Fibroblast of lung (primary cell): ENCODE measurements around the gene OXTR. TPM values are rescaled to one million over a fixed set of nuclear protein-coding genes. Genes with fewer than 3 reads are reported as not detected.
A peak's percentile ranks its signal among the peaks of the same experiment; 100 is the strongest.

Experiments
- DNase-seq, 2 donors: peaks; one replicate each; pipeline versions ENCODE4 v3.0.0 to v3.0.0-alpha.2; 2010; ENCODE audit warnings: low read depth in 2 of 2
- H2AFZ ChIP-seq: 2 replicates; pipeline ENCODE4 v1.5.1; 2012; ENCODE audit warnings: low read length, control low read depth, inconsistent platforms
- H3K27ac ChIP-seq: 2 replicates; pipeline ENCODE4 v1.5.1; 2011; ENCODE audit warnings: low read length, control low read depth; ENCODE audit not compliant: insufficient read depth
- H3K27me3 ChIP-seq: 2 replicates; pipeline ENCODE4 v1.5.1; 2011; ENCODE audit warnings: mild to moderate bottlenecking, low read length; ENCODE audit not compliant: control insufficient read depth, insufficient read depth
- H3K36me3 ChIP-seq: 2 replicates; pipeline ENCODE4 v1.5.1; 2011; ENCODE audit warnings: low read length; ENCODE audit not compliant: control insufficient read depth, insufficient read depth
- H3K4me1 ChIP-seq: 2 replicates; pipeline ENCODE4 v1.5.1; 2011; ENCODE audit warnings: low read length; ENCODE audit not compliant: control insufficient read depth, insufficient read depth; ENCODE audit errors: extremely low read depth
- H3K4me2 ChIP-seq: 2 replicates; pipeline ENCODE4 v1.5.1; 2011; ENCODE audit warnings: low read length, control low read depth; ENCODE audit not compliant: insufficient read depth; ENCODE audit errors: extremely low read depth
- H3K4me3 ChIP-seq, 4 experiments: fragments of 200-600 bp in 1 of 4; sonication (generic) in 1 of 4; replicated peaks in 1 of 4; 2 replicates each; pipeline ENCODE4 v1.5.1; 2011 to 2016; ENCODE audit warnings: low read length in 4 of 4, low read depth in 3 of 4, mild to moderate bottlenecking in 3 of 4, control low read depth in 2 of 4, inconsistent platforms in 1 of 4, mixed read lengths in 1 of 4; ENCODE audit not compliant: insufficient read depth in 1 of 4; ENCODE audit errors: control extremely low read depth in 1 of 4
- H3K79me2 ChIP-seq: 2 replicates; pipeline ENCODE4 v1.5.1; 2012; ENCODE audit warnings: mild to moderate bottlenecking, low read length, inconsistent platforms; ENCODE audit not compliant: control insufficient read depth, insufficient read depth
- H3K9ac ChIP-seq: 2 replicates; pipeline ENCODE4 v1.5.1; 2011; ENCODE audit warnings: mild to moderate bottlenecking, low read length, control low read depth; ENCODE audit not compliant: insufficient read depth
- H3K9me3 ChIP-seq: 2 replicates; pipeline ENCODE4 v1.5.1; 2012; ENCODE audit warnings: low read depth, low read length; ENCODE audit not compliant: control insufficient read depth, insufficient read depth
- H4K20me1 ChIP-seq: 2 replicates; pipeline ENCODE4 v1.5.1; 2011; ENCODE audit warnings: low read length; ENCODE audit not compliant: control insufficient read depth, insufficient read depth; ENCODE audit errors: extremely low read depth
- EZH2 ChIP-seq: IDR thresholded peaks from 2 replicates; pipeline ENCODE4 v1.5.1; 2012; ENCODE audit warnings: low read length, control low read depth, mild to moderate bottlenecking; ENCODE audit errors: missing control alignments
- polyA plus RNA-seq, 2 donors: library from polyadenylated mRNA; depleted of rRNA in 1 of 2; stranded (reverse) in 1 of 2; unstranded in 1 of 2; fragments of >200 nt; gene quantifications; 2 replicates each; pipeline ENCODE4 v1.2.1, GENCODE V29; 2011 to 2012; ENCODE audit warnings: missing spikeins in 1 of 2
- total RNA-seq: library from RNA; depleted of rRNA; stranded (reverse); fragments of >200 nt; gene quantifications from 2 replicates; pipeline ENCODE4 v1.2.1, GENCODE V29; 2014
- TF ChIP-seq, protein P1 (sequence below), 2 donors: IDR thresholded peaks in 1 of 2; conservative IDR thresholded peaks in 1 of 2; 1 replicate in 1 of 2; 2 replicates in 1 of 2; pipeline ENCODE4 v1.5.1; 2011 to 2012; ENCODE audit warnings: low read length in 2 of 2, control low read depth in 1 of 2, inconsistent platforms in 1 of 2, low read depth in 1 of 2, mild to moderate bottlenecking in 1 of 2

The OXTR gene
- total and polyA plus RNA-seq, 2 donors (not counting 1 experiment from before 2014, with no cell fraction given) = 3.6 to 47.2 TPM

DNA sequence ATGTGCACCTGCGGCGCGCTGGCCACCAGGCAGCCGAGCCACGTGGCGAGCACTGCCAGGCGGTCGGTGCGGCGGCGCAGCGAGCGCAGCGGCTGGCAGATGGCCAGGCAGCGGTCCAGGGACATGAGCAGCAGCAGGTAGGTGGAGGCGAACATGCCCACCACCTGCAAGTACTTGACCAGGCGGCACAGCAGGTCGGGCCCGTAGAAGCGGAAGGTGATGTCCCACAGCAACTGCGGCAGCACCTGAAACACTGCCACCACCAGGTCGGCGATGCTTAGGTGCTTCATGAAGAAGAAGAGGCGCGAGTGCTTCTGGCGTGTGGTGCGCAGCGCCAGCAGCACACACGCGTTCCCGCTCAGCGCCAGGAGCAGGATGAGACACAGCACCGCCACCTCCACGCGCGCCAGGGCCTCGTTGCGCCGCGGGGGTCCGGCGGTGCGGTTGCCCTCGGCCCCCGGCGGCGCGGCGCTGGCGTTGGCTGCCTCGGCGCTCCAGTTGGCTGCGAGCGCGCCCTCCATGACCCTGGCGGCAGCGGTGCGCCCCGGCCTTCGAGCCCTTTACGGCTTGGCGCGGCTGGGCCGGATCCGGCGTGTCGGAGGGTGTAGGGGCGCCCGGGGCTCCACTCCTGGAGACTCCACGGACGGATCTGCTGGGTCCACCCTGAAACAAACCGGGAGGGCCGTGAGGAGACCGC is 1.6 kb downstream of the OXTR start:
- Histone ChIP-seq H3K27ac (no peak overlapping the region), H2AFZ (peak overlapping the region; percentile 9), H3K79me2 (peaks cover 8% of the 10 kb centered on the region), H4K20me1 (no peaks in the 10 kb centered on the region), H3K9me3 (no peaks in the 10 kb centered on the region), H3K4me1 (peaks cover 3% of the 10 kb centered on the region), H3K4me3 (peak overlapping the region in 3 of 4 experiments; percentile 30 to 60 (median 50)), H3K27me3 (no peaks in the 10 kb centered on the region), H3K9ac (no peak overlapping the region), H3K4me2 (peak overlapping the region; percentile 51), H3K36me3 (peaks cover 3% of the 10 kb centered on the region)
- DNase-seq = peak; percentile 11 to 51
- TF ChIP-seq EZH2 = peak; percentile 46
- TF ChIP-seq, protein P1, sequence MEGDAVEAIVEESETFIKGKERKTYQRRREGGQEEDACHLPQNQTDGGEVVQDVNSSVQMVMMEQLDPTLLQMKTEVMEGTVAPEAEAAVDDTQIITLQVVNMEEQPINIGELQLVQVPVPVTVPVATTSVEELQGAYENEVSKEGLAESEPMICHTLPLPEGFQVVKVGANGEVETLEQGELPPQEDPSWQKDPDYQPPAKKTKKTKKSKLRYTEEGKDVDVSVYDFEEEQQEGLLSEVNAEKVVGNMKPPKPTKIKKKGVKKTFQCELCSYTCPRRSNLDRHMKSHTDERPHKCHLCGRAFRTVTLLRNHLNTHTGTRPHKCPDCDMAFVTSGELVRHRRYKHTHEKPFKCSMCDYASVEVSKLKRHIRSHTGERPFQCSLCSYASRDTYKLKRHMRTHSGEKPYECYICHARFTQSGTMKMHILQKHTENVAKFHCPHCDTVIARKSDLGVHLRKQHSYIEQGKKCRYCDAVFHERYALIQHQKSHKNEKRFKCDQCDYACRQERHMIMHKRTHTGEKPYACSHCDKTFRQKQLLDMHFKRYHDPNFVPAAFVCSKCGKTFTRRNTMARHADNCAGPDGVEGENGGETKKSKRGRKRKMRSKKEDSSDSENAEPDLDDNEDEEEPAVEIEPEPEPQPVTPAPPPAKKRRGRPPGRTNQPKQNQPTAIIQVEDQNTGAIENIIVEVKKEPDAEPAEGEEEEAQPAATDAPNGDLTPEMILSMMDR (conservative IDR thresholded peaks at IDR 0.05 in 1 of 2, IDR thresholded peaks at IDR 0.05 in 1 of 2; ENCODE audit: low read depth in 1 of 2, low read length in 2 of 2) = no peak

DNA sequence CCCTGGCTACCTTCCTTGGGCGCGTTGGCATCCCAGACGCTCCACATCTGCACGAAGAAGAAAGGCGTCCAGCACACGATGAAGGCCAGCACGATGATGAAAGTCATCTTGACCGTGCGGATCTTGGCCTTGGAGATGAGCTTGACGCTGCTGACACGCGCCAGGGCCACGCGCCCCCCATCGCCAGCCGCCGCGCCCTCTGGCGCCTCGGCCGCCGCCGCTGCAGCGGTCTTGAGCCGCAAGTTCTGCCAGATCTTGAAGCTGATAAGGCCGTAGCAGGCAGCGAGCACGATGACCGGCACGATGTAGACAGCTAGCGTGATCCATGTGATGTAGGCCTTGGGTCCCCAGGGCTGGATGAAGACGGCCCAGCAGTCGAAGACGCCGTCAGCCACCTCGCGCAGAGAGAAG is 2.2 kb downstream of the OXTR start:
- peaks cover 3% of the 10 kb centered on the region for H3K4me1 ChIP-seq
- peak in 1 of 2 donors; percentile 33 for DNase-seq
- peak overlapping the region in 2 of 4 experiments; percentile 28 to 60 for H3K4me3 ChIP-seq
- no peaks in the 10 kb centered on the region for H4K20me1 ChIP-seq
- TF ChIP-seq, protein P1 (conservative IDR thresholded peaks at IDR 0.05 in 1 of 2, IDR thresholded peaks at IDR 0.05 in 1 of 2; ENCODE audit: low read depth in 1 of 2, low read length in 2 of 2) = no peak
- no peak for TF ChIP-seq EZH2
- peaks cover 3% of the 10 kb centered on the region for H3K36me3 ChIP-seq
- H2AFZ ChIP-seq = no peak overlapping the region
- no peak overlapping the region for H3K9ac ChIP-seq
- H3K27ac ChIP-seq = no peak overlapping the region
- no peaks in the 10 kb centered on the region for H3K9me3 ChIP-seq
- H3K27me3 ChIP-seq = no peaks in the 10 kb centered on the region
- peak overlapping the region; percentile 57 for H3K4me2 ChIP-seq
- peaks cover 8% of the 10 kb centered on the region for H3K79me2 ChIP-seq

DNA sequence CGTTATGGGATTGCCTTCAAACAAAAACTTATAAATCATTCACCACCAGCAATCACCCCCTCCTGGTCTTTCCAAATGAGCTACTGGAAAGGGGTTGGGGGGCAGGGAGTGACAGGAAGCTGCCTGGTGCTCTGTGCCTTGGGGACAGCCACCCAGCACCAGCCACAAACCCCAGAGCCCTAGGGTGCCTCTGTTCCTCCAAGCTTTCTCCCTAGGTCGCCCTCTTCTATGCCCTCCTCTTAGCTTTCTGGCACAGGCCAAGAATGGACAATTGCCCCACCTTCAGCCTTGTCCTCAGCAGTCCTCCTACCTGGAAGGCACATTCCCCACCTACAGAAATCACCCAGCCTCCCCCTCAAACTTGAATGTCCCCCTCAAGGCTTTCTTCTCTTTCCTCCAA is 3.3 kb downstream of the OXTR start:
- Histone ChIP-seq H3K27ac (no peak overlapping the region), H3K9ac (no peak overlapping the region), H3K4me3 (no peak overlapping the region), H3K36me3 (peaks cover 3% of the 10 kb centered on the region), H3K4me1 (peaks cover 3% of the 10 kb centered on the region), H3K9me3 (no peaks in the 10 kb centered on the region), H3K4me2 (peak overlapping the region; percentile 57), H3K79me2 (peaks cover 8% of the 10 kb centered on the region), H4K20me1 (no peaks in the 10 kb centered on the region), H2AFZ (no peak overlapping the region), H3K27me3 (no peaks in the 10 kb centered on the region)
- TF ChIP-seq, protein P1 (conservative IDR thresholded peaks at IDR 0.05 in 1 of 2, IDR thresholded peaks at IDR 0.05 in 1 of 2; ENCODE audit: low read depth in 1 of 2, low read length in 2 of 2) = no peak
- TF ChIP-seq EZH2 = no peak
- DNase-seq = no peak
